Caco-2 (cell line): ENCODE measurements around the gene PAK2. TPM values are rescaled to one million over a fixed set of nuclear protein-coding genes. Genes with fewer than 3 reads are reported as not detected.

ENCODE experiments used
- BruUV-seq: library from RNA; stranded (reverse); fragments of 400-500 nt; replicated peaks from 2 replicates; lab custom pipeline; 2021; lab: Mats Ljungman, UMichigan
- CTCF ChIA-PET: fragments of 300-600 bp; sonication (Branson Sonifier 250); formaldehyde crosslinking; loops from one replicate; lab custom pipeline; 2022; ENCODE audit warnings: antibody characterized with exemption; lab: Charles Lee
- POLR2A ChIA-PET: fragments of 300-600 bp; sonication (Branson Sonifier 250); formaldehyde crosslinking; loops from one replicate; lab custom pipeline; 2022; ENCODE audit warnings: antibody characterized with exemption; lab: Charles Lee
- DNase-seq, 2 experiments: peaks; one replicate each; pipeline versions ENCODE4 v3.0.0 to v3.0.0-alpha.2; 2020 to 2022
- H3K27me3 ChIP-seq: replicated peaks from 2 replicates; pipeline ENCODE4 v1.6.0; 2011; ENCODE audit warnings: low read length; ENCODE audit not compliant: control insufficient read depth, insufficient read depth
- H3K36me3 ChIP-seq: 2 replicates; pipeline ENCODE4 v1.5.1; 2011; ENCODE audit warnings: low read length; ENCODE audit not compliant: control insufficient read depth, insufficient read depth
- H3K4me1 ChIP-seq: fragments of 250-450 bp; sonication (Bioruptor Pico); 2 replicates; pipeline ENCODE4 v1.5.1; 2020; ENCODE audit warnings: mild to moderate bottlenecking
- H3K4me3 ChIP-seq: 2 replicates; pipeline ENCODE4 v1.5.1; 2011; ENCODE audit warnings: low read depth, mild to moderate bottlenecking, control low read depth, low read length
- H3K9me3 ChIP-seq: fragments of 250-450 bp; sonication (Bioruptor Pico); 2 replicates; pipeline ENCODE4 v1.5.1; 2020; ENCODE audit warnings: mild to moderate bottlenecking, moderate library complexity
- H3K27ac Mint-ChIP-seq: one replicate; pipeline ENCODE4 v1.8.0; 2022; ENCODE audit warnings: mixed read lengths; ENCODE audit not compliant: unreplicated experiment
- H3K27me3 Mint-ChIP-seq: one replicate; pipeline ENCODE4 v1.8.0; 2022; ENCODE audit warnings: mixed read lengths; ENCODE audit not compliant: insufficient read depth, unreplicated experiment
- H3K36me3 Mint-ChIP-seq: one replicate; pipeline ENCODE4 v1.8.0; 2022; ENCODE audit warnings: mild to moderate bottlenecking, mixed read lengths; ENCODE audit not compliant: insufficient read depth, unreplicated experiment
- H3K4me1 Mint-ChIP-seq: one replicate; pipeline ENCODE4 v1.8.0; 2022; ENCODE audit warnings: low read depth, mixed read lengths; ENCODE audit not compliant: unreplicated experiment
- H3K4me3 Mint-ChIP-seq: one replicate; pipeline ENCODE4 v1.8.0; 2022; ENCODE audit warnings: mild to moderate bottlenecking, moderate library complexity, mixed read lengths; ENCODE audit not compliant: unreplicated experiment
- H3K9me3 Mint-ChIP-seq: one replicate; pipeline ENCODE4 v1.8.0; 2022; ENCODE audit warnings: mixed read lengths; ENCODE audit not compliant: unreplicated experiment
- CTCF ChIP-seq, 2 experiments: fragments of 200-600 bp in 1 of 2; IDR thresholded peaks; 1 replicate in 1 of 2; 2 replicates in 1 of 2; pipeline versions ENCODE4 v1.5.1 to v1.8.0; 2011 to 2022; ENCODE audit warnings: antibody characterized with exemption in 1 of 2, control low read depth in 1 of 2, inconsistent platforms in 1 of 2, low read depth in 1 of 2, low read length in 1 of 2, mild to moderate bottlenecking in 1 of 2, moderate library complexity in 1 of 2; ENCODE audit not compliant: insufficient read depth in 1 of 2, severe bottlenecking in 1 of 2, unreplicated experiment in 1 of 2
- intact Hi-C: fragments of 100-400 bp; cut with micrococcal nuclease; formaldehyde crosslinking; loops from one replicate; pipeline ENCODE4 v1.10.0; 2022; ENCODE audit not compliant: unreplicated experiment
- total RNA-seq: library from RNA; stranded (reverse); gene quantifications from 2 replicates; pipeline ENCODE4 v1.2.3, GENCODE V29; 2022

PAK2 gene
- total RNA-seq, 1 experiment from 2014 or later, result 89.6 TPM

- H3K9me3 Mint-ChIP-seq, result no peaks in the 10 kb centered on the region
- H3K27ac Mint-ChIP-seq, result no peak overlapping the region
- Histone ChIP-seq H3K9me3 (no peaks in the 10 kb centered on the region), H3K36me3 (no peaks in the 10 kb centered on the region), H3K4me1 (no peaks in the 10 kb centered on the region), H3K4me3 (no peak overlapping the region), H3K27me3 (no peaks in the 10 kb centered on the region)
- no TSS peak for BruUV-seq
- intact Hi-C loops, result no loop called here
- H3K27me3 Mint-ChIP-seq, result no peaks in the 10 kb centered on the region
- peaks cover 5% of the 10 kb centered on the region for H3K36me3 Mint-ChIP-seq
- H3K4me1 Mint-ChIP-seq, result no peaks in the 10 kb centered on the region
- ChIA-PET CTCF (no interaction called here), POLR2A (no interaction called here)
- DNase-seq, result no peak
- TF ChIP-seq CTCF (IDR thresholded peaks at IDR 0.05; ENCODE audit: insufficient read depth in 1 of 2, low read depth in 1 of 2, low read length in 1 of 2, severe bottlenecking in 1 of 2, unreplicated experiment in 1 of 2), result no peak
- H3K4me3 Mint-ChIP-seq, result no peak overlapping the region
These were observed 43.8 kb upstream of the PAK2 start for GRCh38 chr3:196695849-196696226.

- Mint-ChIP-seq H3K4me3 (no peak overlapping the region), H3K27me3 (no peaks in the 10 kb centered on the region), H3K4me1 (no peaks in the 10 kb centered on the region), H3K9me3 (no peaks in the 10 kb centered on the region), H3K27ac (no peak overlapping the region), H3K36me3 (peaks cover 5% of the 10 kb centered on the region)
- no peaks in the 10 kb centered on the region for H3K4me1 ChIP-seq
- no peak for DNase-seq
- BruUV-seq, result no TSS peak
- H3K9me3 ChIP-seq, result no peaks in the 10 kb centered on the region
- ChIA-PET POLR2A (no interaction called here), CTCF (no interaction called here)
- H3K36me3 ChIP-seq, result no peaks in the 10 kb centered on the region
- intact Hi-C loops, result no loop called here
- no peaks in the 10 kb centered on the region for H3K27me3 ChIP-seq
- H3K4me3 ChIP-seq, result no peak overlapping the region
- TF ChIP-seq CTCF (IDR thresholded peaks at IDR 0.05; ENCODE audit: insufficient read depth in 1 of 2, low read depth in 1 of 2, low read length in 1 of 2, severe bottlenecking in 1 of 2, unreplicated experiment in 1 of 2), result no peak
These were observed 42.4 kb upstream of the PAK2 start for GRCh38 chr3:196697270-196697669.

GRCh38 chr3:196699749-196700148 is 39.9 kb upstream of the PAK2 start:
- H3K27ac Mint-ChIP-seq, result no peak overlapping the region
- CTCF ChIA-PET, result no interaction called here

More at GRCh38 chr3:196699749-196700148, 39.9 kb upstream of the PAK2 start:
- no peak for DNase-seq
- no peaks in the 10 kb centered on the region for H3K4me1 Mint-ChIP-seq
- H3K9me3 Mint-ChIP-seq, result no peaks in the 10 kb centered on the region
- no peak overlapping the region for H3K4me3 Mint-ChIP-seq
- no peak for TF ChIP-seq CTCF (IDR thresholded peaks at IDR 0.05; ENCODE audit: insufficient read depth in 1 of 2, low read depth in 1 of 2, low read length in 1 of 2, severe bottlenecking in 1 of 2, unreplicated experiment in 1 of 2)
- POLR2A ChIA-PET, result no interaction called here
- no TSS peak for BruUV-seq
- no peak overlapping the region for H3K4me3 ChIP-seq
- no peaks in the 10 kb centered on the region for H3K27me3 Mint-ChIP-seq
- H3K4me1 ChIP-seq, result no peaks in the 10 kb centered on the region
- H3K36me3 Mint-ChIP-seq, result peaks cover 5% of the 10 kb centered on the region
- no peaks in the 10 kb centered on the region for H3K27me3 ChIP-seq
- H3K9me3 ChIP-seq, result no peaks in the 10 kb centered on the region
- intact Hi-C loops, result no loop called here
- H3K36me3 ChIP-seq, result no peaks in the 10 kb centered on the region
